GM19023 (cell line): ENCODE data around the gene ZNF469.
"Not testable (repeated sequence)": the region's sequence is repeated elsewhere in the genome, so short reads cannot be mapped to it uniquely, and the experiment has no call there.

ENCODE experiments used
- ATAC-seq: cut with Tn5 transposase; IDR thresholded peaks from one replicate; pipeline ENCODE4 v1.9.1; 2021; ENCODE audit warnings: mild to moderate bottlenecking, moderate library complexity; ENCODE audit not compliant: unreplicated experiment

ZNF469 gene

DNA sequence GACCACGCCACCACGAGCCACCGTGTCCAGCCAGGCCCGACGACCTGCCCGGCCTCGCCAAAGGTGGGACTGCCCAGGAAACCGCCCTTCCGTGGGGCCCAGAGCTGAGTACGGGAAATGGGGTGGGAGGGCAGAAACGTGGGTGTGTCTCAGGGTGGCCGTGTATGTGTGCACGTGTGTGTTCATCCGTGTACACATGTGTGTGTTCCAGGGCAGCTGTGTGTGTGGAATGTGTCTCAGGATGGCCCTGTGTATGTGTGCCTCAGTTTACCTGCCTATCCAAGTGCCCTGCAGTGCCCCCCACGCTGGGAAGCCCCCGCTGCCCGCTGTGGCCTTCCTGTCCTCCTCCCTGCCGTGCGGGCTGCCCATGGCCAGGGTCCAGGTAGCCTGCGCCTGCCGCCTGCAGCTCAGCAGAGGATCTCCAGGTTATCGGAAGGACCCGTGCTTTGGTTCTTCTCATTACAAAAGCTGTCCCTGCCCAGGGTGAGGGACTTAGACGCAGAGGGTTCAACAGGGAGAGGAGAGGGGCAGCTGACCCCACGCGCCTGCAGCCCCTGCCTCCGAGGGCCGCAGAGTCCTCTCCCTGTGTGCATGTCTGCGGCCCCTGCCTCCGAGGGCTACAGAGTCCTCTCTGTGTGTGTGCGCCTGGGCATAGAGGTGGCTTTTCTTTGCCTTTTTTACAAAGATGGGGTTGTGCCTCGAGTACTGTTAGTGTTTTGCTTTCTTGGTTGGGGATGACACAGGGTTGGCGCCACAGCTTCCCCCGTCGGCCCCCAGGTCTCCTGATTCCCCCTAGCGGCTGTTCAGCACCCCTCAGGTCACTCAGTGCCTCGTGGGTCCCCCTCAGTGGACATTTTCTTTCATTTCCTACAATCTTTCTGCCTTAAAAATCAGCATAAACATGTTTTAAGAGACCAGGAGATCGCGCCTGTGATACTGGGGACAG is 23.6 kb downstream of the ZNF469 start:
- ATAC-seq, result no peak

DNA sequence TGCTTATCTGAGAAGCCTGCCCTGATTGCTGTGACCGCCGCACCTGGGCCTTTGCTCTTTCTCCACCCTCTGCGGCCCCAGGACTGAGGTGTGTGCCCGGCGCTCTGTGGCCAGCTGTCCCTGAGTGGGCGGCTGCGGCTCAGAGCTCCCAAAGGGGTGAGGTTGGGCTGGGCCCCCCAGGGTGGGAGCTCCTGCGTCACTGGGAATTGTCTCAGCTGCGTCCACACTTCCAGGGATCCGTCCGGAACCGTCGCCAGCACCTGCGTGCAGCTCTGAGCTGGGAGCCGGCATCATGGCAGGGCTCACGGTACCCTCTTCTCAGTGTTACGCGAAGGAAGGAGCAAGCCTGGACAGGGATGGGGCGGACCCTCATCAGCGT is 24.3 kb downstream of the ZNF469 start:
- ATAC-seq, result no peak

DNA sequence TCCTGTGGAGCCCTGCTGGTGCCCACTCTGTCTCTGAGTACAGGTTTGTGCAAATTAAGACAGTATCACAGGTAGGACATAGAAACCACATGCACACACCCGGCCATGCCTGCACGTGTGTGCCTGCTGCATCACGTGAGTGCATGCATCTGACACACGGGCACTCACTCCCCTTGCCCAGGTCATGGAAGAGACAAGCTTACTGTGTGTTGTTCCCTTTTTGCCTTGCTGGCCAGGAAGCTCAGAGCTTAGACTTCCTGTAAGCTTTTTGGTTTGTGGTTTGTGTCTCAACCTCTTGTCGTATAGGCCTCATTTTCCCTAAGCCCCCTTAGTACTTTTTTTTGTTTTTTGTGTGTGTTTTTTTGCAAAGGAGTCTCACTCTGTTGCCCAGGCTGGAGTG is 25.0 kb downstream of the ZNF469 start:
- ATAC-seq, result no peak

DNA sequence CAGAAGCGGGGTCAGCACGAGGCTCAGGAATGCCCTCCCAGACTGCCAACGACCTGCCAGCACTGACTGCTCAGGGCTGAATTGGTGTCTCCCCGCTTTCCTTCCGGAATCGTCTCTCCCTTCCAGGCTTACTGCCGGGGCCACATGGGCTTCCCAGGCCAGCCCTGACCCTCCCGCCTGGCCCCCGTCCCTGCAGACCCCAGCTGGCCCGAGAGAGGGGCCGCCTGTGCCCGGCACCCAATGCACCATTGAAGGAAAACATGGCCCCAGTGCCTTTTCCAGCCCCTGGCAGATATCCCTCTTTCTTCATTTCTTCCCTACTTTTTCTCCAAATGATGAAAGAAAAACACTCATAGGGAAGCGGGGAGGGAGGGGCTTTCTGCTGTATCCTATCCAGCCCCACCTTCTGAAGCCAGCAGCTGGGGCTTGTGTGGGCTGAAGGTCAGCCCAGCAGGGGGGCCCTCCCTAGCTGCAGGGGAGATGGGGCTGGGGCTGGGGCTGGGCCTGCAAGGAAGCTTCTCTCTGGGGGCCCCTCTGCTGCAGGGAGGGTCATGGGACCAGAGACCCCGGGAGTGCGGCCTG is 25.9 kb downstream of the ZNF469 start:
- ATAC-seq, result no peak

DNA sequence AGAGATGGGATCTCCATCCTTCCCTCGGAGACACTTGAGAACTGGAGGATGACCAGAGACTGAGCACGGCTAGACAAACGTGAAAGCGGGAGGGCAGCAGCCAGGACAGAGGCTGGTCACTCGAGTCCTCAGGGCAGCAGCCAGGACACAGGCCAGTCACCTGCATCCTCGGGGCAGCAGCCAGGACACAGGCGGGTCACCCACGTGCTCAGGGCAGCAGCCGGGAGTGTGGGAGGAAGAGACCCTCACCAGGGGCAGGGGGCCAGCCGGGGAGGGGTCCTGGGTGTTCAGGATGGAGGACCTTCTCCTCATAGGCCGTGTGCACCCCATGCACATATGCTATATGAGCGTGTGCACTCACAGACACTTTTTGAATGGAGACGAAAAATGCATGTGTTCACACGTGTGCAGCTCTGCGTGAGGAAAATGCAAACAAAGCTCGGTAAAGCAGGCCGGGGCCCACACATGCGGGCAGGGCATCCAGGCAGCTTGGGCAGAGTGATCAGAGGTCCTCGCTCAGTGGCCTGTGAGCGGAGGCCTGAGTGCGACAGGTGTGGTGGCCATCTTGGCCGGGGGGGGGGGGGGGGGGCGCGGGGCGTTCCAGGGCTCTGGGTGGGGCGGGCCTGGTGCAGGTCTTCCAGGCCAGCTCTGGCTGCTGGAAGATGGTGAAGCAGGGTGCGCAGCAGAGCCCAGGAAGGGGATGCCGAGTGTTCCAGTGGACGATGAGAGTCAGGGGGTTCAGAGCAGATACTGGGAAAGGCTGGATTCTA is 26.7 kb downstream of the ZNF469 start:
- no peak for ATAC-seq

DNA sequence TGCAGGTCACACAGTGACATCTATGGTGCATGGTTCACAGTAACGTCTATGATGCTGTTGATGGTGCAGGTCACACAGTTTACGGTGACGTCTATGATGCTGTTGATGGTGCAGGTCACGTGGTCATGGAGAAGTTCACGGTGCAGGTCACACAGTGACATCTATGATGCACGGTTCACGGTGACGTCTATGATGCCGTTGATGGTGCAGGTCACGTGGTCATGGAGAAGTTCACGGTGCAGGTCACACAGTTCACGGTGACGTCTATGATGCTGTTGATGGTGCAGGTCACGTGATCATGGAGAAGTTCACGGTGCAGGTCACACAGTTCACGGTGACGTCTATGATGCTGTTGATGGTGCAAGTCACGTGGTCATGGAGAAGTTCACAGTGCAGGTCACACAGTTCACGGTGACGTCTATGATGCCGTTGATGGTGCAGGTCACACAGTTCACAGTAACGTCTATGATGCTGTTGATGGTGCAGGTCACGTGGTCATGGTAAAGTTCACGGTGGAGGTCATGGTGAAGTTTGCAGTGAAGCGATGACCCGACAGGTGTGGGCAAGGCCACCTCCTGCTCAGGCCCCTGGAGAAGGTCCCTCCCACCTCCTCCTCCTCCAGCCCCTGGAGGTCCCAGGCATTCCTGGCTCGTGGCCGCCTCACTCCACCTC is 27.7 kb downstream of the ZNF469 start:
- ATAC-seq, result not testable (repeated sequence)

DNA sequence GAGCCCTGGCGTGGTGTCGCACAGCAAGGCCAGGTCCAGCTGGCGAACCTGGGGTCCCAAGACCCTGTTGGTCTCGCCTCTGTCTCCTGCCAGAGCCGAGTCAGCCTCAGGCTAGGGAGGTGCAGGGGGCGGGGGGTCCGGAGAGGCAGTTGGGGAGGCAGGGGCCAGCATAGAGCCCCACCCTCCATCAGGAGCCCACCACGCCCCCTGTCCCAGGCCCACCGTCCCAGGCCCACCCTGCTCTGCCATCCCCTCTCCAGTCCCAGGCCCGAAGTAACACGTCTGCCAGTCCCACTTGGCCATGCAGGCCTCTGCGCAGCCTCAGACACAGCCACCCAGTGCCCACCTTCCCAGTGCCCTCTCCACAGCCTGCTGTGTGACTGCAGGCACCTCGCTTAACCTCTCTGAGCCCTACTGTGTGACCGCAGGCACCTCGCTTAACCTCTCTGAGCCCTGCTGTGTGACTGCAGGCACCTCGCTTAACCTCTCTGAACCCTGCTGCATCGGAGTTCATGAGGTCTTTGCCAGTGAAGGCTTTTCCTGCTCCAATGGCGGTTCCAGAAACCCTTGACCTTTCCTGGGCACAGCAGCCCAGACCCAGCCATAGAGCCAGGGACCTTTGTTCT is 29.3 kb downstream of the ZNF469 start:
- ATAC-seq, result no peak

DNA sequence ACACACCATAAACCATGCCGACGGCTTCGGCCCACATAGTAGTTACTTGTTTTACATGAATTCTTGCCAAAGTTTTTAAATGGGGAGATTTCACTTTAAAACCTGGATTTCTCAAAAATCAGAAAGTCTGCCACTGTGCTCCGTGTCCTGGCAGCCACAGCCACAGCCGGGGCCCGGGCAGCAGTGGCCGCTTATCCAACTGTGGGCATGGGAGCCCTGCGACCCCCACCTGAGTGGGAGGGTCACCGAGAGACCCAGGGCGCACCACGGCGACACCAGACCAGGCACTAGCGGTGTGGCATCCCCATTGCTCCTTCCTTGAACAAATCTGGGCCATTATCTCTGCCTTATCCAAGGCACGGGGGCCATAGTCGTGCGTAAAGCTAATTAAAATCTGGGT is 30.0 kb downstream of the ZNF469 start:
- ATAC-seq, result no peak

DNA sequence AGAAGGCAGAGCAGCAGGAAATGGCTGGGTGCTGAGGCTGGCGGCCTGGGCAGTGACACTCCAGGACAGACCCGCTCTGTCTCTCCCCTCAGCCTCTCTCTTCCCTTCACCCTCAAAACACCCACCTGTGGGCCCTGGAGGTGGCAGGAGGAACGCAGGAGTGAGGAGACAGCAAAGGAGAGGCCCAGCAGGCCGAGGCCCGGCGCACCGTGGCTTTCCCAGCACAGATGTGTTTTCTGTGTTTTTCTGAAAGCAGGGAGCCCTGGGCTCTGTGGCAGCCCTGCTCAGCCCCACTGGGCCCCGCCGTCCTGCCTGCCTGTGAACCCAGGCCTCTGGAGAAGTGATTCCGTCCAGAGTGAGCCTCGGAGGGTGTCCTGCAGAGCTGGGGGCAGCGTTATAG is 30.5 kb downstream of the ZNF469 start:
- ATAC-seq, result no peak

DNA sequence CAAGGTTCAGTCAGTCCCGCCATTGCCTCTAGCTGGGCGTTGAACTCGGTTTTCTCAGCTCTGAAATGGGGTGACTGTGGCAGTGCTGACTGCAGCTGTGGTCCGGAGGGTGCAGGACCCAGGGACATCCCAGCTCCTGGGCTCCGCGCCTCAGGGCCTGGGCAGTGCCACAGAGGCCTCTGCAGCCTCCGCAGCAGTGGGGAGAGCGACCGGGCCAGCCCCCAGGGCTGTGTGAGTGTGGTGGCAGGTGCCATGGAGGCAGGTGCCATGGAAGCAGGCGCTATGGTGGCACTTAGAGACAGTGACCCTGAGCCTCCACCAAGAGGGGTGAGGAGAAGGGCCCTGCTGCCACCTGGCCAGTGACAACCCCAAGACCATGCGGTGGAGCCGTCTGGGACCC is 30.9 kb downstream of the ZNF469 start:
- ATAC-seq, result no peak

DNA sequence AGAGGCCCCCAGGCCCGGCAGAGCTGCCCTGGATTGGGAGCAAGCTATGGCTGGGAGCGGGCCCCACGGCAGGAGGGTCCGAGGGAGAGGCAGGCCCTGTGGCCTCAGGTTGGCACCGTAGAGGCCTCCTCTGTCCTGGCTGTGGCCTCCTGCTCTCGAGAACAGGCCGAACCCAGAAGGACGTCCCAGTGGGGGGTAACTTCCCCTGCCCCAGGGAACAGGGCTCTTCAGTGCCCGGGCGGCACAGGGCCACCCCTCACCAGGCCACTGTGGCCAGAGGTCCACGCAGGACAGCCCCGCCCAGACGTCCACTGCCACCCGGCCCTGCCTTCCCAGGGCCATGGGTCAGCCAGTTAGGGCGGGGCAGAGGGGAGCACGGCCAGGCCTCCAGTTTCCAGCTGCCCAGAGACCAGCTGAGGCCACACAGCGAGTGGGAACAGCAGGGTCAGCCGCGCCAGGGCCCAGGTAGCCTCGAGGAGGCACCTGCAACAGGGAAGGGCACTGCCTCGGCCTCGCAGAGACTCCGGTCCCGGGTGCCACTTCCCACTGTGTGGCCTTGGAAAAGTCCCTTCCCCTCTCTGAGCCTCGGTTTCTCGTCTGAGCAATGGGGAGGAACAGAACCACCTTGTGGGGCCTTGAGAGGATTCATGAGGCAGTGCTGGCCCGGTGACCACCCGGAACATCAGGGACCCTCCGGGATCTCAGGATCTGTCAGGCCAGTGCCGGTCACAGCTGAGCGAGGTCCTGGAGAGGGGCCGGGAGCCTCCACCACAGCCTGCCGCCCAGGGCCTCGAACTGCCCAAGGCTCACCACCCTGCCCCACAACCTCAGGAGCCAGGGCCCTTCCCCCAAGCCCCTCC is 32.0 kb downstream of the ZNF469 start:
- no peak for ATAC-seq

DNA sequence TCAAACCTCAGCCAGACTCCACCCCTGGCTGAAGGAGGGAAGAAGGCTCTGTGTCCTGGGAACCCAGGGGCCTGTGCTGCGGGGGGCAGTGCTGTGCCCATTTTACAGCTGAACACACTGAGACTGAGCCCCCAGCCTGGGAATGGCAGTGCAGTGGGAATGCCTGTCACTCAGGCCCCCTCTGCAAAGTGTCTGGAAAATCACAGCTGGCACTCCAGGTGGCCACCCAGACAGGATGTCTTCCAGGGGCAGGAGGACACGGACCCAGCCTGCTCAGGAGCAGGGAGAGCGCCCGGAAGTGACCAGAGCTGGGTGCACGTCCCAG is 32.6 kb downstream of the ZNF469 start:
- ATAC-seq, result no peak

DNA sequence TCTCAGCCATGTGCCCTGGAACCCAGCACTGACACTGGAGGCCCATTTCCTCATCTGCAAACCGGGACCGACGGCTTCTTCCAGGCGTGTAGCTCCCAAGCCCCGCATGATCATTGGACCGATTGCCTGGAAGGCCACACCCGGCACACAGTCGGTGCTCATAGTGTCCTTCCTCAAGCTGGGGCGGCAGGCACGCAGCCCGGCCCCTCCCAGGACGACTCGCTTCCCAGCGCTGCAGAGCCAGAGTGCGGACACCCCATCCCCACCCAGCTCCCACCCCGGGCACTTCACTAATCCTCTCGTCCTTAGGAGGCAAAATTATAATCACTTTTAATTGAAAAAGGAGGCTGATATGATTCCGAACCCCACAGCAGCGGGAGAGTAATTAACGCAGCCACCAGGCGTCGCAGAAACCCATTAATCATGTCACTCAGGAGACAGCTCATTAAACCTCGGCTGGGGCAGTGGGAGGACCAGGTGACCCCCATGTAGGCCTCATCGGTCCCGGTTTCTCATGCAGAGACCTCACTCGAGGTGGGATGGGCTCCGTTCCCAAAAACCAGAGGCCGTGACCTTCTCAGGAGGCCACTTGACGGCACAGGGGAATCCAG is 33.1 kb downstream of the ZNF469 start:
- no peak for ATAC-seq

DNA sequence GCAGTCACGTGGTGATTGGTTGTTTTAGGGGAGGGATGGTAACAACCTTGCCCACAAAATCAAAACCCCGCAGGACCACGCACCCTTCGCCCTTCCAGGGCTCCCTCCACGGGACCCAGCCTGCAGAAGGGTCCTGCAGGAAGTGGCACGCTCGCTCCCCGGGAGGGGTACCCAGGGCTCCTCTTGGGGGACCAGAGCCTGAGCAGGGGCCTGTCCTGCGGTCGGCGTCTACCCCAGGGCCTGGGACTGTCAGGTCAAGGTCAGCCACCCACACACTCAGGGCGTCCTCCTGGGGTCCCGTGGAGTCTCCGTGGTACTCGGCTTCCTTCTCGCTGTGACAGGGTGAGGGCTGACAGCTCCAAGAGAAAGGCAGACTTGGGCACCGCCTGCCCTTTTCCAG is 33.9 kb downstream of the ZNF469 start:
- ATAC-seq, result no peak

DNA sequence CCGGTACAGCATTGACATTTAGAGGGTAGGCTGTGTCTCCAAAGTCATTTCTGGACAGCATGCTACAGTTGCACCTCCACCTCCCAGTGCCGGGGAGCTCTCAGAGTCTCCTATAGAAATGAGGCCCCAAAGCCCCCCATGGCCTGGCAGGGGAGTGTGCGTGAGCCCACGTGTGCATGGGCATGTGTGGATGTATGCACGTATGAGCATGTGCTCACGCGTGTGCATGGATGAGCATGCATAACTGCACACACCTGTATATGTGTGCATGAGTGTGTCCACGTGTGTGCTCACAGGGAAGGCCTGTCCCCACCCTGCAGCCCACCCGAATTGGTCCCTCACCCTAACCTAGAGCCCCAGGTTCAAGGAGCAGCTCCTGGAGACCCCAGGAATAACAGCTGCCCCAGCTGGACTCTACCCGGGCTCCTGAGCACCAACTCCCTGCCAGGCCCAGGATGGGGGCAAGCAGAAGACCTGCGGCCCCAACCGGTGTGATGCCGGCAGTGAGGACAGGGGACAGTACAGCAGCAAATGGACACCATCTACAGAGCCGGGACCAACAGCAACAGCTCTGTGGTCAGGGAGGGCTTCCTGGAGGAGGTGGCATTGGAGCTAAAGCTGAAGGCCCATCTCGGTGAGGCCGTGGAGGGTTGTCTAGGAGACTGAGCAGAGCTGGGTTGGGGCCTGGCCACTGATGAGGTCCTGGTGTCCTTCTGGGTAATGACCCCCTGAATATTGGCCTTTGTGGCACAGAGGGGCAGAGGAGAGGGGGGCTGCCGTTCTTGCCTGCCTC is 35.1 kb downstream of the ZNF469 start:
- ATAC-seq, result no peak

DNA sequence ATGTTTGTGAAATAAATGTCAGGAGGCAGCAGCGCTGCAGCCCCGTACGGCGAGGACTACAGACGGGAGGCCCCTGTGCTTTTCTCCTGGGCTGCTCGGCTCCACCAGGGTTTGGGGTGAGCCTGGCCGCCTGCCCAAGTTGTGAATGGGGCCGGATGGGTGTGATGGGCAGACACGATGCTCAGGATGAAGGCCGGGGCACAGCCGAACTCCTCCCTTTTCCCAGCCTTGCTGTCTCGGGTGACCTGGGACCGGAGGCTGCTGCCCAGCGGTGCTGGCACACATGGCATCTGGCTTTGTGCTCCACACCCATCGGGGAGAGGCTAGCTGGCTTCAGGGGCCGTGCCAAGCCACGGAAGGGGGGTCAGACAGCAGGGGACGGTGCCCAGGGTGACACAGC is 36.1 kb downstream of the ZNF469 start:
- no peak for ATAC-seq

DNA sequence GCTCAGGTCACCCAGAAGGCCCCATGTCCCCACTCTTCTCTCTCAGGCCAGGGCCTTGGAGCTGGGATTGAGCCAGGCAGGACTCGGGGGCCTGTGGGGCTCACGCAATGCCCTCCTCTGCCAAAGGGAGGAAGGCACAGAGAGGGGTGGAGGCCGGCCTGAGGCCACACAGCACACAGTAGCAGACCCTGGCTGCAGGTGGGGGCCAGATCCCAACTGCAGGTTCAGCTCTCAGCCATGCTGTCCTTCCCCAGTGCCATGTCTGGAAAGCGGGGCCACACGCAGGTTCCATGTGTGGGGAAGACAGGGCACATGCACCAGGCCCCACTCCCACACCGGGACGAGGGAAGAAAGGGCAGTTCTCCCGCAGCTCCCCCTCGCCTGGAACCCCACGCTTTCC is 37.0 kb downstream of the ZNF469 start:
- no peak for ATAC-seq

DNA sequence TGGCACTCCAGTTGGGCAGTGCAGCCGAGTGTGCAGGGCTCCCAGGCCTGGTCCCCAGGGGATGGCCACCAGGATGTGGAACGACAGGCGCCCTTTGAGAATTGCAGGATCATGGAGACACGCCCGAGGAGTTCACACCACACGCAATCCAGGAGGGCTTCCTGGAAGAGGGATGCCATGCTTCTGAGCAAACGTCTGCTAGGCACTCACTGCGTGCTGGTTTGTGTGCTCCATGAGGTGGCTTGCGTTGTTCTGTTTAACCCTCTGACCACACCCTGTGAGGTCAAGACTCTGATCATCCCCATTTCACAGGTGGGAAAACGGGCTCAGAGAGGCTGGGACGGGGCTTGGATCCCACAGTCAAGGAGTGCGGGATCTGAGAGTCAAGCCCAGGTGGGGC is 37.7 kb downstream of the ZNF469 start:
- no peak for ATAC-seq

DNA sequence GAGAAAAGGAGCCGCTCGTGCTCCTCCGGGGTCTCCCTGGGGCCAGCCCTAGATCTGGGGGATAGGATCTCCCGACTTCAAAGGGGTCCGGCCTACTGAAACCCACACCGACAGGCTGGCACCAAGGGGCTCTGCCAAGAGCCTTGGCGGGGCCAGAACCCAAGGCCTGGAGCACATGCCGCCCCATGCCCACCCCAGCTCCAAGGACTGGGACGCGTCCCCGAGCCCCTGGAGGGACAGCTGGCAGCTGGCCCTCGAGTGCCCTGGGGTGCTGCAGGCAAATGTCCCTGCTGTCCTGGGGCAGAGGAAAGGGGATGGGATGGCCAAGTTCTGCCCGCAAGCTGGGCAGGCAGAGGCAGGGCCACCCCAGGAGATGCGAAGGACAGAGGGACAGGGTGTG is 38.5 kb downstream of the ZNF469 start:
- ATAC-seq, result no peak
